ENCODE data around the gene VEGFB.

The VEGFB gene

DNA sequence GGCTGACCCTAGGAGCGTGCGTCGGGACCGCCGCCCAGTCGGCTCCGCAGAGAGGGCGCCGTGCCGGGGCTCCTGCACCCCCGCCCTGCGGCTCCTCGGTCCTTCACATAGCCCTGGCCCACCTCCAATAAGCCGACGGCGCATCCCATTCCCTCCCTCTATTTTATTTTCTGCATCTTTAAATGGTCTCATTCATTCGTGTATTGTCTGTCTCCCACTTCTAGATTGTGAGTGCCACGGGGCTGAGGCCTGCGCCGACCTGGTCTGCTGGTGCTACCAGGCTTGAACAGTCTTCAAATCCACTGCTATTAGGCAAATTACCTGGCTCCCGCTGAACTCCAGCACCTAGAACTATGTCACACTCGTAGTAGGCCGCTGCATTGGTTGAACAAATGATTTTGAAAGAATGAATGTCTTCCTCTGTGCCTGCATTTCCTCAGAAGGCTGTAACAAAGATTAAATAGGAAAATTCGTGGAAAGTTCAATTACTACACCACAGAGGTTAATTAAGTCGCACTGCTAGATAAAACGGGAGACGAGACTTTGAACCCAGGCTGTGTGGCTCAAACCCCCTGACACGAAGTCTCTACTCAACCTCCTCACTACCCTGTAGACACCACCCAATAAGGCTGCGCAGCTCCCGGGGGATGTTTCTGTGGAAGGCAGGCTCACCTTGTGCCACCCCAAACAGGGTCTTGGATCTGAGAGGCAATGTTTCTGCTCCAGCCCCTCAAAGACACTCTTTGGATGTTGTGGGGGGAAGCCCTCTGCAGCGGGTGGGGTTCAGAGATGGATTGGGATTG is 13.5 kb downstream of the VEGFB start:
- peak; percentile 36 for DNase-seq

DNA sequence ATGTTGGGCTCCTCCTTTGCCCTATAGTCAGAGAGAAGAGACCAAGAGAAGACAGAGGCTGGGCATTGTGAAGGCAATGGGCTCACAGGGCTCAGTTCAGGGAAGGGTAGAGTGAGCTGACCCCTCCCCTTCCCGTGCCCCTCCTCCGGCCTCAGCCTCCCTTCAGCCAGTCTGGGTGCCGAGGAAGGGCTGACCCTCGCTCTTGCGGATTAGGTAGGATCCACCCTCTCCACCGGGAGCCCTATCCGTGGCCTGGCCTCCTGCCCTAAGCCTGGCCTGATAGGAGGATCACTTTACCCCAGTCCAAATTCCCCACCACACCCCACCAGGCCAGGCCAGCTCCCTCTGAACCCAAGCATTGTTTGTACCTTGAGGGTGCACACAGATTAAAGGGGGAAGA is 14.2 kb downstream of the VEGFB start:
- DNase-seq, result no peak

DNA sequence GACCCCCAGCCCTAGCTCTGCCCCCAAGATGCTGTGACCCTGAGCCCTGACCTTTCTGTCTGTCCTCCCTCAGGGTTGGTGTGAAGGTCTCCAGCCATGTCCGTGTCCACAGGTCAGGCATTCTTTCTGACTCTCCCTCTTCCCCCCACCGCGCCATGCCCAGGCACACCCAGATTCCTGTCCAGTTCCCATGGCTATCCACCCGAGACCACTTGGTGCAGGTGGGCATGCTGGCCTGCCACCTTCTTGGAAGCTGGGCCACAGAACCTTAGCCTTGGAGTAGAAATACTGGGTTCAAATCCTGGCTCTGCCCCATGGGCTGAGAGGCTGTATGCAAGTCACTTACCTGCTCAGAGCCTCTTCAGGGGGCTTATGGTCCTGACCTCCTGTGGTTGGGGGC is 14.7 kb downstream of the VEGFB start:
- no peak for DNase-seq

DNA sequence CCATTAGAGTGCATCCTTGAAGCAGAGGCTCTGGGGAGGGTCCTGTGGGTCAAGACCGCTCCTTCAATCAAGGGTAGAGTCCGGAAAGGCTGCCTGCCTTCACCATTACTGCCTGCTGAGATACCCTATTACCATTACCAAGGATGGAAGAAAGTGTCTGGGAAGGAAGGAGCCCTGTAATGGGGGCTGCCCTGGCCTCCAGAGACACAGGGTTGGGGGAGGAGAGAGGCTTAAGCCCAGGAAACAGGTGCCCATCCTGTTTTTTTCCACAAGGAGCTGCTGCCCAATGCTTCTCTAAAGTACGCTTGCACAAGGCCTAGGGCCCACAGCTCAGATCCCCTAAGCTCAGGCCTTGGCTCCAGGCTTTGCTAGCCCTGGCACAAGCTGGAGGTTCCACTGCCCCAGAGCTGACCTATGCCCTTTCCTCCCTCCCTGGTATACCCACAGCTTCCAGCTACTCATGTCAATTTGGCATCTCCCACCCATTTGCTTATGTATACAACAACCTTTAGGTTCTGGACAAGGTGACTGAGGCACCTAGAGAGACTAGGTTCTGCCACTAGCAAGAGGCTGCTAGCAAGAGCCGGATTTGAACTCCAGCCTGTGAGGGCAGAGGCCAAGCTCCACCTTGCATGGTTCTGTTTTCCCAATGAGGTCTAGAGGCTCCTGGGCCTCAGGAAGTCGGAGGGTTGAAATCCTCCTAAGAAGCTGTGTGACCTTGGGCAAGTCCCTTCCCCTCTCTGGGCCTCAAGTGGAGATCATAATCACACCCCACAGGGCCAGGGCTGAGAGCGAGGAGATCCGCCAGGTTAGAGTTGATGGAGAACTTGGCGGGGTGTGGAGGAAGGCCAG is 15.4 kb downstream of the VEGFB start:
- DNase-seq, result no peak

DNA sequence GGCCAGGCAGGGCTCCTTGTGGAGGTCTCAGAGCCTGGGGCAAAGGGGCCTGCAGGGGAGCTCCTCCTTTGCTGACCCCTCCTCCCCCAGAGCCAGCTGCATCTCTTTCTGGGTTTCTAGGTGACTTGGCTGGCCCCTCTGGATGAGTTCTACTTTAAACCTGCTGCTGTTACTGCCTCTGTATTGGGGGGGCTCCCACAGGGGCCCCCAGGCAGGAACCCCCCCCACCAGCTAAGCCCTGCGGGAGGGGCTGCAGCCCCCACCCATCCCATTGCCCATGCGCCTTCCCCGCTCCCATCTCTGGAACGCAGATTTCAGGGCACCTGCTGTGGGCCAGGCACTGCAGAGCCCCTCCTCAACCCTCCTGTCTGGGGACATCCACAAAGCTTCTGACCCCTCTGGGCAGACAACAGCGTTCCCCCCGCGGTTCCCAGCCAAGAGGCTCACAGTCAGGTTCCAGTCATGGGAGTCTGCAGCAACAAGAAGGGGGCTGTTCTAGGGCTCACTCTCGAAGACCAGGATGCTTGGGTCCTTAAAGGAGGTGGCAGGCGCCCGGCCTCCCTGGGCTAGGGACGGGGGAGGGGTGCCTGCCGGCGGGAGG is 16.1 kb downstream of the VEGFB start:
- DNase-seq, result no peak

DNA sequence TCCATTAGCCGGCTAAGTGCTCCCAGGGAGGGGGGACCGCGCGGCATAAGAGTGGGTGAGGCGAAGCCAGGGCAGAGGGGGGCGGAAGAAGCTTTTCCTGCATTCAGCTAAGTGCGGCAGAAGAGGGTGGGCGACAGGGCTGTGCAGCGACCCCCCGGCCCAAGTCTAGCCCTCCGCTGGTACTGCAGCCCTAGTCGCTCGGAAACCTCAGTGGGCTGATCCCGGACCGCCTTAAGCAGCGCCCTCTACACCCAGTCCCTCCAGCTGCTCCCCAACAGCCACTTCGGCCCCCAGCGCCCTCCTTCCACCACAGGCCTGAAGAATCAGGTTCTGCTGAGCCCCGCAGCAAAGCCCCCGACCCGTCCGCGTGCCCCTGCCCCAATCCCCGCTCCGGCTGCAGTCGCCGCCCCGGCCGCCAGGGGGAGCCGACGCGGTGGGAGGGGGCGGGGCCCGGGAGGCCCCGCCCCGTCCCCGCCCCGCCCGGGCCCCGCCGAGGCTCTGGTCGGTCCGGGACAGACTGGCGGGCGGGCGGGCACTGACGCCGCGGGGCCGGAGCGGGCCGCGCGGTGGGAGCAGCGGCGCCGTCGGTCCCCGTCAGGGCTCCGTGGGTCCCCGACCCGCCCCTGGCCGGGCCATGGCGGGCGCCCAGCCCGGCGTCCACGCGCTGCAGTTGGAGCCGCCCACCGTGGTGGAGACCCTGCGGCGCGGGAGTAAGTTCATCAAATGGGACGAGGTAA is 16.8 kb downstream of the VEGFB start, which contains the start of gene PLCB3:
Gene PLCB3, plus strand, starts transcription at position 515 of the 737 bp plus-strand sequence. Its CDS starts 120 bp downstream, at position 635.
- peak; percentile 48 for DNase-seq

DNA sequence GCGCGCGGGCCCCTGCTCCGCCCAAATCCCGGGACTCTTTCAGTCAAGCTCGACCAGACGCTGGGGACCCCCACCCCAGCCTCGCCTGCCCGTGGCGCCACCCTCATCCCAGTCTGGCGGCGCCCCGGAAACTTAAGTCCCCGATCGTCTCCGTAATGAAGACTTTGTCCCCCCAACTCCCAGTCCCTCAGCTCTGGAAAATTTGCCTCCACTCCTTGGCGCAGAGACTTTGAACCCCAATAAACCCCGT is 17.3 kb downstream of the VEGFB start:
- no peak for DNase-seq

DNA sequence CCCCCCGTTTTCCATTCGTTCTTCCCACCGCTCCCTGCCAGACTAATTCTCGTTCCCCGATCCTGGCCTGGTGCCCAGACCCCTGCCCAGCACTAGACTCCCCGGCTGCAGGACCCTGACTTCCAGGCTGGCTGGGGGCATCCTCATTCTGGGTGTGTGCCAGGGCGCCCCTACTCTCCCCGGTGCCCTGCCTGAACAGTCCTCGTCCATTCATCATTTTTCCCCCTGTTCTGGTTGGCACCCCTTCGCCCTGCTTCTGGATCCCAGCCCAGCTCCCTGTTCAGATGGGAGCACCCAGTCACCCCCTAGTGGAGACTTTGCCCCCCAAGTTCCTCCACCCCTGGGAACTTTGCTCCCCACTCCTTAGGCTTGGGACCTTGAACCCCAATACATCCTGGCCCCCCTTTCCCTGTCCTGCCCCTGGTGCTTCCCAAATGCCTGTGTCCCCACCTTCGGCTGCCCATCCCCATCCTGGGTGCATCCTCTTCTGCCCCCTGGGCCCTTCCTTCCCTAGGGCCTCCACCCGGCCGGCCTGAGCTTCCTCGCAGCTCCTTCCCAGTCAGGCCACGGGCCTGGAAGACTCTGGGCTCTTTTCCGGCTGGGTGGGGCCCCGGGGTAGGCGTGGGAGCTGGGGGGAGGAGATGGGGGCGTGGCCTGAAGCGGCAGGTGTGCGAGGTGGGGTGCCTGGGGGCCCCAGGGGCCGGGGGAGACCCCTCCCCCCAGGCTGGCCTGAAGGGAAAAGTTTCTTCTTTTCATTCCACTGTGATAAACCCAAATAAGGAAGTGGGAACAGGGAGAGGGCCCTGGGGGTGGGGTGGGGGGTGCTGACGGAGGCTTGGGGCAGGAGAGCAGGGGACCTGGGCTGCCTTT is 17.9 kb downstream of the VEGFB start:
- peak; percentile 55 for DNase-seq

DNA sequence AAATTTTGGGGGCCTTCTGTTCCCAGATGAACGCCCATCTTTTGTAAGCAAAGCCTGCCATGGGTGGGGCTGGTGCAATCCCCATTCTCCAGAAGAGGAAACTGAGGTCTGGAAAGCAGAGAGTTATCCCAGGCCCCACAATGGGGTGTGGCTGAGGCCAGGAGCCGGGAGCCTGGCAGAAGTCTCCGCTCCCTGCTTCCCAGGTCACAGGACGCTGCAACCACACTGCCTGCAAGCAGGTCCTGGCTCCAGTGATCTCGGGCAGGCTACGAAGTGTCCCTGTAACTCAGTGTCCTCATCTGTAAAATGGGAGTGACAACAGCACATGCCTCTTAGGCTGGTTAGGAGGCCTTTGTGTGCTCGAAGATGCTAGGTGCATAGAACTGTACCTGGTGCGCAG is 18.7 kb downstream of the VEGFB start:
- no peak for DNase-seq

DNA sequence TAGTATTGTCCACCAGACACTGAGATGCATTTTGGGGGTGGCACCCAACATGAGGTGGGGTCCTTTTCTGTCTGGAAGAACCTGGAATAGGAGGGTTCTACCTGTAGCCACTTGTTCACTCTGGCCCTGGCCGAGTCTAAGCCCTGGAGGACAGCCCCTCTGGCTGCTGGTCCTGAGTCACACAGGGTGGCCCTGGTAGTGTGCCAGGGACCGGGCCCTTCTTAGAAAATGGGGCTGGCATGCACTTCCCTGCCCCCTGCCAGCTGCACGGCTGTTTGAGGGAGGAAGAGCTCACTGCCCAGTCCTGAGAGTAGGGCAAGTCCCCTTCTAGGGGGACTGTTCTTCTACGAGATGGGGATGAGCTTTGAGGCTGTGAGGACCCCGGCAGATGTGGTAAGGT is 19.1 kb downstream of the VEGFB start:
- peak; percentile 67 for DNase-seq

DNA sequence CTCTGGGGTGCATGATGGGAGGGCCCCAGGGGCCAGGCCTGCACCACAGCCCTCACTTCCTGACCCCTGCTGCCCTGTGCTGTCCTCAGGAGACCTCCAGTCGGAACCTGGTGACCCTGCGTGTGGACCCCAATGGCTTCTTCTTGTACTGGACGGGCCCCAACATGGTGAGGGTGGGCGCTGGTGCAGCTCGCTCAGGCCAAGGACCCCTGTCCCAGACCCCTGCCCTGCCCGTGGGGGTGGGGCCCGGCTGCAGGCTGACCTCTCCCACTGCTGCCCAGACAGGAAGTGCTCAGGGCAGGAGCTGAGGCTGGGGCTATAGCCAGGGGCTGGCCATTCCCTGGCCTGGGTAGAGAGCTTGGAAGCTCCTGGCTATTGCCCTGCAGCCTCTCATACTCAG is 19.9 kb downstream of the VEGFB start:
- DNase-seq, result no peak

DNA sequence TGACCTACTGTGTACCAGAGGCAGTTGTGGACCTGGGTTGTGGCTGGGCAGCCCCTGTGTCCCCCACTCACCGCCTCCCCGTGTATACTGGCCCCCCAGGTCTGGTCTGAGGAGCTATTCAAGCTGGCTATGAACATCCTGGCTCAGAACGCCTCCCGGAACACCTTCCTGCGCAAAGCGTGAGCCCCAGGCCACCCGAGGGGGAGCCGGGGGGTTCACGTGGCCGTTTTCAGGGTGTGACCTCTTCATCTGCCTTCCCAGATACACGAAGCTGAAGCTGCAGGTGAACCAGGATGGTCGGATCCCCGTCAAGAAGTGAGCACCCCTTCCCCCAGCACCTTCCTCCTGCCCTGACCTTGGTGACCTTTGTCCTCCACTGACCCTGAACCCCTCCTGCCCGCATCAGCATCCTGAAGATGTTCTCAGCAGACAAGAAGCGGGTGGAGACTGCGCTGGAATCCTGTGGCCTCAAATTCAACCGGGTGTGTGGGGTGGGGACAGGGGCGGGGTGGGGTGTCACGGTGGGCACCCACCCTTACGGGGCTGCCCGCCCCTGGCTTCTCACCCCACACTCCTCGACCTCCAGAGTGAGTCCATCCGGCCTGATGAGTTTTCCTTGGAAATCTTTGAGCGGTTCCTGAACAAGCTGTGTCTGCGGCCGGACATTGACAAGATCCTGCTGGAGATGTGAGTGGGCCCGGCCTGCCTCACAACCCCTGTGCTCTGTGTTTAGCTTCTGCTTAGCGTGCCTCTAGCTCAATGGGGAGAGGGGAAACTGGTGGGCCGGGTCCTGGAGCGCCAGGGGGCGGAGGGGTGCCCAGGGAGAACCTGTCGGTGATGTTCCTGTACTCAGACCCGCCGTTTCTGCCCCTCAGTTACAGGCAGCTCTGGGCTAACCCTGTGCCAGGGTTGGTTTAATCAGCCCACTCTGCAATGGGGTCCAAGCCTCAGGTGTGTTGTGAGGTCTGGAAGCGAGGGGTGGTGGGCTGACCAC is 21.0 kb downstream of the VEGFB start:
- DNase-seq, result no peak

DNA sequence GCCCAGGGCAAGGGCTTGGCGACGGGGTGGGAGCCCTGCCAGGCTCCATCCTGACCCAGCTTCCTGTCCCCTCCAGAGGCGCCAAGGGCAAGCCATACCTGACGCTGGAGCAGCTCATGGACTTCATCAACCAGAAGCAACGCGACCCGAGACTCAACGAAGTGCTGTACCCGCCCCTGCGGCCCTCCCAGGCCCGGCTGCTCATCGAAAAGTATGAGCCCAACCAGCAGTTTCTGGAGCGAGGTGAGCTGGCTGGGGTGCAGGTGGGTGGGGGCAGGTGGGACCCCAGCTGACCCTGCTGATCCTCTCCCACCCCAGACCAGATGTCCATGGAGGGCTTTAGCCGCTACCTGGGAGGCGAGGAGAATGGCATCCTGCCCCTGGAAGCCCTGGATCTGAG is 21.9 kb downstream of the VEGFB start:
- no peak for DNase-seq

DNA sequence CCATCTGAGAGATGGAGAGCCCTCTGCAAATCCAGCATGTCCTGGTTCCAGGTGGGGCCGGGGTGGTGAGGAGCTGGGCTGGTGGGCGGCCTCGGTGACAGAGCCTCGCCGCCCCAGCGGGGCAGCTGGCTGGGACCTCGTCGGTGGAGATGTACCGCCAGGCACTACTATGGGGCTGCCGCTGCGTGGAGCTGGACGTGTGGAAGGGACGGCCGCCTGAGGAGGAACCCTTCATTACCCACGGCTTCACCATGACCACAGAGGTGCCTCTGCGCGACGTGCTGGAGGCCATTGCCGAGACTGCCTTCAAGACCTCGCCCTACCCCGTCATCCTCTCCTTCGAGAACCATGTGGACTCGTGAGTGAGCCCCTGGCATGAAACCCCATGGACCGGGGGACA is 24.0 kb downstream of the VEGFB start:
- DNase-seq, result no peak

DNA sequence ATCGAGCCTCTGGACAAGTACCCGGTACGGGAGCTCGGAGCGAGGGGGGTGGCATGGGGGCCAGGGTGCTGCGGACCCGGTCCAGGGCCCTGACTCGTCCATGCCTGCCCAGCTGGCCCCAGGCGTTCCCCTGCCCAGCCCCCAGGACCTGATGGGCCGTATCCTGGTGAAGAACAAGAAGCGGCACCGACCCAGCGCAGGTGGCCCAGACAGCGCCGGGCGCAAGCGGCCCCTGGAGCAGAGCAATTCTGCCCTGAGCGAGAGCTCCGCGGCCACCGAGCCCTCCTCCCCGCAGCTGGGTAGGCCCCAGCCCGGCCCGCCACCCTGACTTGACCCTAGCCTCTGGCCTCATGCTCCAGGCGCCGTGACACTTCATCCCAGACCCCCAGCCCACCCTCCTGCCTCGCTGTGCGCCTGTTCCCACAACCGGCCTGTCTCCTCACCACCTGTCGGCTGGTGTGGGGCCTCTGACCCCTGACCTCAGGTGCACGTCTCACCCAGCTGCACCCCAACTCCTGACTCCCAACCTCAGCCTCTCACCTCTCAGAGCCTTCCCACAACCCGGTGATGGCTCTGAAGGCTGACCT is 24.7 kb downstream of the VEGFB start:
- DNase-seq, result no peak

DNA sequence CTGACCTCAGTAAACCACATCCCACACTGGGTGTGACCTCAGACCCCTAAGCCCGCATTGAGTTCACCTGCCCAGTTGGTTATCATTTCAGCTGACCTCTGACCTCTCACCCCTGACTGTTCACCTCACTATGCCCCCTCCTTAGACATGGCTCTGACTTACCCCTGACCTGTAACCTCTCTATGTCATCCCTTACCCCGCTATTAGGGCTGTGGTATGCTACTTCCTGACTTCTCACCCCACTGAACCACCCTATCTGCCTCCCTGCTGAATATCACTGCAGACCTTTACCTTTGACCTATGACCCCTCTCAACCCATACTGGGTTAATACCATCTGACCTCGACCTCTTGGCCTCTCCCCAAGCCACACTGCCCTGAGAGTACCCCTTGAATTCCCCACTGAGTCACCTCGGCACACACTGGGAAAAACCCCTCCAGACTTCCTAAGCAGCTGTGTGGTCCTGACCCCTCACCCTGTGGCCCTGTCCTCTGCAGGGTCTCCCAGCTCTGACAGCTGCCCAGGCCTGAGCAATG is 25.2 kb downstream of the VEGFB start:
- no peak for DNase-seq

DNA sequence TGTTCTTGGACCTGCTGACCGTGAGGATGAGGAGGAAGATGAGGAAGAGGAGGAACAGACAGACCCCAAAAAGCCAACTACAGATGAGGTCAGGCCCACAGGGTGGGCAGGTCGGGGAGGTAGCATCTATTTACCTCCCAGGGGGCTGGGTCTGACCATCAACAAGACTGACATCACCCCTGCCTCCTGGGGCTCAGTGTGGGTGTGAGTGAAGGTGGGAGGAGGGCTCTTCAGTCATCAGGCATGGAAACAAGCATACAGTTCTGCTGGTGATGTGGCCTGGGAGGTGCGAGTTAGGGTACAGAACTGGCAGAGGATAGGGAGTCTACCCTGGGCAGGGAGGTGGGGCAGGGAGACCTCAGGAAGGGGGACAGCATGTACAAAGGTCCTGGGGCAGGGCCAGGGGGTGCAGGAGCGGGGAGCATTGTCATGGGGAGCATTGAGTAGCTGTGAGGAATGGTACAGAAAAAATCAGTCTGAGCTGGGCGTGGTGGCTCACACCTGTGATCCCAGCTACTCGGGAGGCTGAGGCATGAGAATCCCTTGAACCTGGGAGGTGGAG is 25.8 kb downstream of the VEGFB start:
- no peak for DNase-seq

DNA sequence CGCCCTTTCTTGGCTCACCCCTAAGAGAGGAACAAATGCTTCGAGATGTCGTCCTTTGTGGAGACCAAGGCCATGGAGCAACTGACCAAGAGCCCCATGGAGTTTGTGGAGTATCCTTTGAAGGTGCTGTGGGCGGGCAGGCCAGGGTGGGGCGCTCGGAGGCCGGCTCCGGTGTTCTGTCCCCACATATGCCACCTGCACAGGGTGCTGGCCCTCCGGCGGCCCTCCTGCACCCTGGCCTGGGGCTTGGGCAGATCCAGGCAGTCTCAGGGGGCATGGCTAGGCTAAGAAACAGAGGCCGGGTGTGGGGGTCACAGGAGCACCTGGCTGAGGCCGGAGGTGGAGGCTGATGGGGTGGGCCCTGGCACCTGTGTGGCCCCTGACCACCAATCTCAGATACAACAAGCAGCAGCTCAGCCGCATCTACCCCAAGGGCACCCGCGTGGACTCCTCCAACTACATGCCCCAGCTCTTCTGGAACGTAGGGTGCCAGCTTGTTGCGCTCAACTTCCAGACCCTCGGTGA is 27.2 kb downstream of the VEGFB start:
- DNase-seq, result no peak

DNA sequence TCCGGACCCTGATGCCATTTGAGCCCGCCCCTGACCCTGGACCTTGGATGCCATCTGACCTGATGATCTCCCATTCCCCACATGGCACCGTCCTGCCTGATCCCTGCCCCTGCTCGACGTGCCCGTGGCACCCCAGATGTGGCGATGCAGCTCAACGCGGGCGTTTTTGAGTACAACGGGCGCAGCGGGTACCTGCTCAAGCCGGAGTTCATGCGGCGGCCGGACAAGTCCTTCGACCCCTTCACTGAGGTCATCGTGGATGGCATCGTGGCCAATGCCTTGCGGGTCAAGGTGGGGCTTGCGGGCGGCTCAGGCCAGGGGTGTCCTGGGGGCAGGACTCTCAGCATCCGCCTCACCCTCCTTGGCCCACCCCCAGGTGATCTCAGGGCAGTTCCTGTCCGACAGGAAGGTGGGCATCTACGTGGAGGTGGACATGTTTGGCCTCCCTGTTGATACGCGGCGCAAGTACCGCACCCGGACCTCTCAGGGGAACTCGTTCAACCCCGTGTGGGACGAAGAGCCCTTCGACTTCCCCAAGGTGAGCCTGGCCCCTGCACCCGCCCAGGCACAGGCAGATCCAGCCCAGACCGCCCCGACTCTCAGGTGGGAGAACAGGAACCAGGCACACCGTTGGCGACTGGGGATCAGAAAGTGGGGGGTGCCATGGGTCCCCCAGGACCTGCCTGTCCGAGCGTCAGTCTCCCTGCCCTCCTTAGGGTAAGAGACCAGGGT is 28.1 kb downstream of the VEGFB start:
- DNase-seq, result no peak

Data from hematopoietic multipotent progenitor cell treated with erythropoietin and hydrocortisone succinate and interleukin-3 and kit ligand, for 8 days (in vitro differentiated cells).